HCT116 (cell line): ENCODE data around the gene ERCC5. TPM values are rescaled to one million over a fixed set of nuclear protein-coding genes. Genes with fewer than 3 reads are reported as not detected.

Experiments
- ATAC-seq: fragments of 200-7000 bp; cut with Tn5 transposase; 2 replicates; pipeline ENCODE4 v1.9.1; 2020; ENCODE audit warnings: mild to moderate bottlenecking, moderate library complexity
- BruUV-seq: library from RNA; stranded (reverse); fragments of 400-500 nt; replicated peaks from 2 replicates; lab custom pipeline; 2021; lab: Mats Ljungman, UMichigan
- CTCF ChIA-PET: fragments of 300-600 bp; sonication (Branson Sonifier 250); formaldehyde crosslinking; loops from one replicate; lab custom pipeline; 2021; ENCODE audit warnings: antibody characterized with exemption; lab: Charles Lee
- POLR2A ChIA-PET: fragments of 300-600, 350-600 bp; sonication (Branson Sonifier 250); formaldehyde crosslinking; loops from one replicate; lab custom pipeline; 2021; ENCODE audit warnings: antibody characterized with exemption; lab: Charles Lee
- RAD21 ChIA-PET, 2 experiments: fragments of 300-600 bp; sonication (Branson Sonifier 250); formaldehyde crosslinking; loops; one replicate each; lab custom pipeline; 2023; ENCODE audit warnings: low total read pairs in 2 of 2; ENCODE audit not compliant: uncharacterized antibody in 2 of 2, unreplicated experiment in 2 of 2, low non-redundant PET in 1 of 2; lab: Charles Lee
- DNase-seq: peaks from one replicate; pipeline ENCODE4 v3.0.0-alpha.2; 2010; ENCODE audit warnings: low read depth, low spot score
- H2AFZ ChIP-seq: fragments of 200-600 bp; shearing (Covaris generic), sonication (generic); 2 replicates; pipeline ENCODE4 v1.6.1; 2017; ENCODE audit warnings: low read depth, mixed run types, mixed read lengths, antibody characterized with exemption, low read length; ENCODE audit not compliant: poor library complexity, severe bottlenecking
- H3K27ac ChIP-seq: 2 replicates; pipeline ENCODE4 v1.5.1; 2012; ENCODE audit warnings: low read depth, low read length
- H3K27me3 ChIP-seq: fragments of 200-600 bp; sonication (generic); 2 replicates; pipeline ENCODE4 v1.6.1; 2016; ENCODE audit warnings: mixed run types, low read length, mixed read lengths; ENCODE audit not compliant: insufficient read depth
- H3K36me3 ChIP-seq, 2 experiments: fragments of 200-500 bp in 1 of 2; fragments of 200-600 bp in 1 of 2; sonication (Bioruptor generic) in 1 of 2; sonication (generic) in 1 of 2; 2 replicates each; pipeline versions ENCODE4 v1.5.1 to v1.6.1; 2014 to 2016; ENCODE audit warnings: low read length in 2 of 2, inconsistent platforms in 1 of 2, mixed read lengths in 1 of 2, mixed run types in 1 of 2; ENCODE audit not compliant: insufficient read depth in 2 of 2, control insufficient read depth in 1 of 2
- H3K4me1 ChIP-seq, 2 experiments: fragments of 200-600 bp in 1 of 2; sonication (generic) in 1 of 2; 2 replicates each; pipeline versions ENCODE4 v1.5.1 to v1.6.1; 2012 to 2017; ENCODE audit warnings: low read length in 2 of 2, inconsistent platforms in 1 of 2, mild to moderate bottlenecking in 1 of 2, mixed read lengths in 1 of 2, mixed run types in 1 of 2, moderate library complexity in 1 of 2; ENCODE audit not compliant: insufficient read depth in 2 of 2, control insufficient read depth in 1 of 2
- H3K4me2 ChIP-seq: fragments of 200-600 bp; sonication (generic); 2 replicates; pipeline ENCODE4 v1.6.1; 2017; ENCODE audit warnings: mixed run types, low read length, mixed read lengths
- H3K4me3 ChIP-seq, 2 experiments: fragments of 200-600 bp in 1 of 2; sonication (generic) in 1 of 2; replicated peaks in 1 of 2; 2 replicates each; pipeline ENCODE4 v1.5.1; 2011 to 2016; ENCODE audit warnings: low read length in 2 of 2, control low read depth in 1 of 2, low read depth in 1 of 2, mild to moderate bottlenecking in 1 of 2, mixed read lengths in 1 of 2, mixed run types in 1 of 2
- H3K79me2 ChIP-seq: fragments of 200-600 bp; sonication (generic); 2 replicates; pipeline ENCODE4 v1.6.1; 2017; ENCODE audit warnings: mild to moderate bottlenecking, mixed run types, low read length, moderate library complexity, mixed read lengths; ENCODE audit not compliant: insufficient read depth
- H3K9ac ChIP-seq: fragments of 200-600 bp; sonication (generic); 2 replicates; pipeline ENCODE4 v1.6.1; 2016; ENCODE audit warnings: low read length, mixed read lengths
- H3K9me2 ChIP-seq: fragments of 200-600 bp; sonication (generic), shearing (Covaris generic); 2 replicates; pipeline ENCODE4 v1.6.1; 2017; ENCODE audit warnings: mixed run types, mild to moderate bottlenecking, moderate library complexity; ENCODE audit not compliant: insufficient read depth
- H3K9me3 ChIP-seq, 2 experiments: fragments of 200-500 bp in 1 of 2; fragments of 200-600 bp in 1 of 2; sonication (Bioruptor generic) in 1 of 2; sonication (generic) in 1 of 2; 2 replicates each; pipeline ENCODE4 v1.6.1; 2014 to 2017; ENCODE audit warnings: low read length in 2 of 2, mixed read lengths in 2 of 2, inconsistent platforms in 1 of 2, low read depth in 1 of 2, mild to moderate bottlenecking in 1 of 2, mixed run types in 1 of 2, moderate library complexity in 1 of 2; ENCODE audit not compliant: control insufficient read depth in 1 of 2, insufficient read depth in 1 of 2
- H4K20me1 ChIP-seq: fragments of 200-600 bp; sonication (generic), shearing (Covaris generic); 2 replicates; pipeline ENCODE4 v1.6.1; 2017; ENCODE audit warnings: mixed run types, mild to moderate bottlenecking, moderate library complexity; ENCODE audit not compliant: insufficient read depth
- CEBPB ChIP-seq: IDR thresholded peaks from 2 replicates; pipeline ENCODE4 v1.6.1; 2012; ENCODE audit warnings: low read depth
- EGR1 ChIP-seq: IDR thresholded peaks from 2 replicates; pipeline ENCODE4 v1.6.1; 2012; ENCODE audit warnings: low read depth
- EZH2 ChIP-seq: fragments of 200-600 bp; sonication (generic); IDR thresholded peaks from 2 replicates; pipeline ENCODE4 v1.6.1; 2017; ENCODE audit warnings: antibody characterized with exemption, mixed run types
- MAX ChIP-seq: IDR thresholded peaks from 2 replicates; pipeline ENCODE4 v1.6.1; 2012
- REST ChIP-seq: IDR thresholded peaks from 2 replicates; pipeline ENCODE4 v1.6.1; 2012; ENCODE audit warnings: low read depth
- SP1 ChIP-seq: IDR thresholded peaks from 2 replicates; pipeline ENCODE4 v1.6.1; 2012; ENCODE audit warnings: low read depth
- ZBTB33 ChIP-seq: IDR thresholded peaks from 2 replicates; pipeline ENCODE4 v1.6.1; 2011; ENCODE audit warnings: mild to moderate bottlenecking, low read length, moderate library complexity; ENCODE audit not compliant: insufficient replicate concordance; ENCODE audit errors: extremely low read depth
- ZFX ChIP-seq: fragments of 450-650 bp; IDR thresholded peaks from 2 replicates; pipeline ENCODE4 v1.6.1; 2017
- intact Hi-C: fragments of 100-400 bp; cut with micrococcal nuclease; formaldehyde crosslinking; loops from 2 replicates; pipeline ENCODE4 v1.10.0; 2022
- total RNA-seq: library from RNA; stranded (reverse); gene quantifications from one replicate; pipeline ENCODE4 v1.2.1, GENCODE V29; 2021; ENCODE audit not compliant: unreplicated experiment

The ERCC5 gene
- total RNA-seq, 1 experiment from 2014 or later = 25.6 TPM

- RAD21 ChIA-PET = no interaction called here
- no peaks in the 10 kb centered on the region for H3K9me3 ChIP-seq
Measured at GRCh38 chr13:102817241-102817640, 28.6 kb upstream of the ERCC5 start.

More at GRCh38 chr13:102817241-102817640, 28.6 kb upstream of the ERCC5 start:
- H3K4me2 ChIP-seq = no peak overlapping the region
- H3K4me1 ChIP-seq = no peaks in the 10 kb centered on the region
- TF ChIP-seq MAX (no peak), EZH2 (no peak), SP1 (no peak), EGR1 (no peak), ZFX (no peak), CEBPB (no peak), REST (no peak), ZBTB33 (no peak)
- TF ChIP-seq, all 23 proteins: peak for 0
- Histone ChIP-seq H2AFZ (no peak overlapping the region), H3K27me3 (no peaks in the 10 kb centered on the region), H4K20me1 (no peaks in the 10 kb centered on the region), H3K9me2 (no peaks in the 10 kb centered on the region), H3K9ac (no peak overlapping the region), H3K4me3 (no peak overlapping the region), H3K79me2 (peaks cover 11% of the 10 kb centered on the region), H3K36me3 (peaks cover 7% of the 10 kb centered on the region in 2 experiments; a peak in 2 of 4 replicates), H3K27ac (no peak overlapping the region)
- ChIA-PET CTCF (no interaction called here), POLR2A (no interaction called here)
- ATAC-seq = no peak
- BruUV-seq = no TSS peak
- no peak for DNase-seq
- intact Hi-C loops = no loop called here
